Measurements from ENCODE around the gene BEAN1.

The BEAN1 gene

DNA sequence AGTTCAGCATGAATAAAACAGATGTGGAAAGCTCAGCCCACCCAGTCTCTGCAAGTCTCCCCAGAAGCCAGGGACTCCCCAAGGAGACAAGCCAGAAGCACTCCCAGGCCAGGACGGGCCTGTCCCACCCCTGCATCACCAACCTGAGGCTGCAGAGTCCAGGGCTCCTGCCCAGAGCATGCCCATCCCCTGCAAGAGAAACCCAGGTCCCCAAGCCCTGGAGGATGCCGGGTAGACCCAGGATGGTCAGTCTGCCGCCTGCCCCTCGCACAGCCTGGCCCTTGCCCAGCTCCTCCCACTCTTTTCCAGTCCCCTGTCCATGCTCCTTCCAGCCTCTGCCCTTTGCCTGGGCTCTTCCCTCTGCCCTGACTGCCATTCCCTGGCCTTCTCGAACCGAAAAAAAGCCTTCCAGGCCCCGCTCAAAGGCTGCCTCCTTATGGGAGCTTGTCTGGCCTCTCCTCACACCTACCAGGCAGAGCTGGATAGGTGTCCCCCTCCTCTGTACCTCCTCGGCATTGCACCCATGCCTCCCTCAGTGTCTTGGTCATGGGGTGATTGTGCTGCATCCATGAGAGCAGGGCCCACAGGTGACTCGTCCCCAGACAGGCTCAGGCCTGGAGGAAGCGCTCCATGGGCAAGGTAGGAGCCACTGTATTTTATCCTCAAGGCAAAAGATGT lies 44.8 kb downstream of the BEAN1 start:
- ChIA-PET CTCF (no interaction called here), POLR2A (no interaction called here)
- Histone ChIP-seq H3K4me1 (ENCODE audit: control insufficient read depth, insufficient read depth, low read length) (peaks cover 6% of the 10 kb centered on the region), H3K9me3 (ENCODE audit: control insufficient read depth, insufficient read depth, low read depth, low read length) (no peaks in the 10 kb centered on the region), H3K36me3 (ENCODE audit: control insufficient read depth in 2 of 2, insufficient read depth in 1 of 2, low read length in 2 of 2) (no peaks in the 10 kb centered on the region), H3K27ac (ENCODE audit: extremely low read depth, low read depth, low read length) (no peak overlapping the region), H3K4me3 (ENCODE audit: low read depth, low read length) (no peak overlapping the region)
- TF ChIP-seq KLF16 (tag by site-specific recombination; IDR thresholded peaks at IDR 0.05) (no peak), ZNF626 (tag by site-specific recombination; IDR thresholded peaks at IDR 0.05) (no peak), ZBTB20 (tag by site-specific recombination; IDR thresholded peaks at IDR 0.05) (no peak), ZNF157 (tag by site-specific recombination; IDR thresholded peaks at IDR 0.05) (no peak), ZFP37 (tag by site-specific recombination; IDR thresholded peaks at IDR 0.05) (no peak), ZNF324 (tag by site-specific recombination; IDR thresholded peaks at IDR 0.05) (no peak), ZNF792 (tag by site-specific recombination; IDR thresholded peaks at IDR 0.05) (no peak), SETDB1 (IDR thresholded peaks at IDR 0.05; ENCODE audit: insufficient read length, low read length) (no peak), ZNF621 (tag by site-specific recombination; IDR thresholded peaks at IDR 0.05) (no peak), ZNF155 (tag by site-specific recombination; IDR thresholded peaks at IDR 0.05) (no peak)
- TF ChIP-seq, protein P1, sequence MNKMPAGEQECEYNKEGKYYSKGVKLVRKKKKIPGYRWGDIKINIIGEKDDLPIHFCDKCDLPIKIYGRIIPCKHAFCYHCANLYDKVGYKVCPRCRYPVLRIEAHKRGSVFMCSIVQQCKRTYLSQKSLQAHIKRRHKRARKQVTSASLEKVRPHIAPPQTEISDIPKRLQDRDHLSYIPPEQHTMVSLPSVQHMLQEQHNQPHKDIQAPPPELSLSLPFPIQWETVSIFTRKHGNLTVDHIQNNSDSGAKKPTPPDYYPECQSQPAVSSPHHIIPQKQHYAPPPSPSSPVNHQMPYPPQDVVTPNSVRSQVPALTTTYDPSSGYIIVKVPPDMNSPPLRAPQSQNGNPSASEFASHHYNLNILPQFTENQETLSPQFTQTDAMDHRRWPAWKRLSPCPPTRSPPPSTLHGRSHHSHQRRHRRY (tag by site-specific recombination; IDR thresholded peaks at IDR 0.05) = no peak
- TF ChIP-seq, protein P2, sequence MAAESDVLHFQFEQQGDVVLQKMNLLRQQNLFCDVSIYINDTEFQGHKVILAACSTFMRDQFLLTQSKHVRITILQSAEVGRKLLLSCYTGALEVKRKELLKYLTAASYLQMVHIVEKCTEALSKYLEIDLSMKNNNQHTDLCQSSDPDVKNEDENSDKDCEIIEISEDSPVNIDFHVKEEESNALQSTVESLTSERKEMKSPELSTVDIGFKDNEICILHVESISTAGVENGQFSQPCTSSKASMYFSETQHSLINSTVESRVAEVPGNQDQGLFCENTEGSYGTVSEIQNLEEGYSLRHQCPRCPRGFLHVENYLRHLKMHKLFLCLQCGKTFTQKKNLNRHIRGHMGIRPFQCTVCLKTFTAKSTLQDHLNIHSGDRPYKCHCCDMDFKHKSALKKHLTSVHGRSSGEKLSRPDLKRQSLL (tag by site-specific recombination; IDR thresholded peaks at IDR 0.05) = no peak
- TF ChIP-seq, protein P3, sequence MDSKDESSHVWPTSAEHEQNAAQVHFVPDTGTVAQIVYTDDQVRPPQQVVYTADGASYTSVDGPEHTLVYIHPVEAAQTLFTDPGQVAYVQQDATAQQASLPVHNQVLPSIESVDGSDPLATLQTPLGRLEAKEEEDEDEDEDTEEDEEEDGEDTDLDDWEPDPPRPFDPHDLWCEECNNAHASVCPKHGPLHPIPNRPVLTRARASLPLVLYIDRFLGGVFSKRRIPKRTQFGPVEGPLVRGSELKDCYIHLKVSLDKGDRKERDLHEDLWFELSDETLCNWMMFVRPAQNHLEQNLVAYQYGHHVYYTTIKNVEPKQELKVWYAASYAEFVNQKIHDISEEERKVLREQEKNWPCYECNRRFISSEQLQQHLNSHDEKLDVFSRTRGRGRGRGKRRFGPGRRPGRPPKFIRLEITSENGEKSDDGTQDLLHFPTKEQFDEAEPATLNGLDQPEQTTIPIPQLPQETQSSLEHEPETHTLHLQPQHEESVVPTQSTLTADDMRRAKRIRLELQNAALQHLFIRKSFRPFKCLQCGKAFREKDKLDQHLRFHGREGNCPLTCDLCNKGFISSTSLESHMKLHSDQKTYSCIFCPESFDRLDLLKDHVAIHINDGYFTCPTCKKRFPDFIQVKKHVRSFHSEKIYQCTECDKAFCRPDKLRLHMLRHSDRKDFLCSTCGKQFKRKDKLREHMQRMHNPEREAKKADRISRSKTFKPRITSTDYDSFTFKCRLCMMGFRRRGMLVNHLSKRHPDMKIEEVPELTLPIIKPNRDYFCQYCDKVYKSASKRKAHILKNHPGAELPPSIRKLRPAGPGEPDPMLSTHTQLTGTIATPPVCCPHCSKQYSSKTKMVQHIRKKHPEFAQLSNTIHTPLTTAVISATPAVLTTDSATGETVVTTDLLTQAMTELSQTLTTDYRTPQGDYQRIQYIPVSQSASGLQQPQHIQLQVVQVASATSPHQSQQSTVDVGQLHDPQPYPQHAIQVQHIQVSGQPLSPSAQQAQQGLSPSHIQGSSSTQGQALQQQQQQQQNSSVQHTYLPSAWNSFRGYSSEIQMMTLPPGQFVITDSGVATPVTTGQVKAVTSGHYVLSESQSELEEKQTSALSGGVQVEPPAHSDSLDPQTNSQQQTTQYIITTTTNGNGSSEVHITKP (tag by site-specific recombination; IDR thresholded peaks at IDR 0.05) = no peak

DNA sequence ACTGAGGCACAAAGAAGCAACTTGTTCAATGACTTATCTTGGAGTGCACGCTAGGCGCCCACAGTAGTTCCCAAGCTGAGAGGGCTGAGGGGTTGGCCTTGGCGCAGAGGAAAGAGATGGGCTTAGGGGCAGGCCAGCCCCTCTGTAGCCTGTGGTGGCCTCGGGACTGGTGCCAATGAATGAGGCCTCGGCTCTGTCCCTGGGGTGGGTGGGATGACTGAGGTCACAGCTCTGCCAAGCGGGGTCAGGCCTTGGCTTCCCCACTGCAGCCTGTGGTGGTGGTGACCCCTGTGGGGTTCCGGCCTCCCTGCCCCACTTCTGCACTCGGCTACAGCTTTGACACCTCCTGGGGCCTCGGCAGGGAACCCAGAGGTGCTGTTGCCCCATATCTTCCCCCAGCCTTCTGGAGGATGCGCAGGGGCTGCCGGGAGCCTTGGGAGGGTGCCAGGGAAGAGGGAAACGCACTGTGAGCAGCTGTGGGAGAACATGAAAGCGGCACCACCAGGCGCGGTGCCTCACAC lies 46.0 kb downstream of the BEAN1 start:
- ChIA-PET POLR2A (no interaction called here), CTCF (interaction anchor here (0.7 to 5.0 kb wide), 2 partner anchors 18 to 67 kb away, joined by 3 to 31 read pairs; no protein-coding TSS in a partner anchor)
- Histone ChIP-seq H3K4me3 (ENCODE audit: low read depth, low read length) (no peak overlapping the region), H3K27ac (ENCODE audit: extremely low read depth, low read depth, low read length) (no peak overlapping the region), H3K36me3 (ENCODE audit: control insufficient read depth in 2 of 2, insufficient read depth in 1 of 2, low read length in 2 of 2) (no peaks in the 10 kb centered on the region), H3K4me1 (ENCODE audit: control insufficient read depth, insufficient read depth, low read length) (peaks cover 6% of the 10 kb centered on the region), H3K9me3 (ENCODE audit: control insufficient read depth, insufficient read depth, low read depth, low read length) (no peaks in the 10 kb centered on the region)
- peak; percentile 71 for TF ChIP-seq ZIC2 (tag by site-specific recombination; IDR thresholded peaks at IDR 0.05)
- TF ChIP-seq, protein P4, sequence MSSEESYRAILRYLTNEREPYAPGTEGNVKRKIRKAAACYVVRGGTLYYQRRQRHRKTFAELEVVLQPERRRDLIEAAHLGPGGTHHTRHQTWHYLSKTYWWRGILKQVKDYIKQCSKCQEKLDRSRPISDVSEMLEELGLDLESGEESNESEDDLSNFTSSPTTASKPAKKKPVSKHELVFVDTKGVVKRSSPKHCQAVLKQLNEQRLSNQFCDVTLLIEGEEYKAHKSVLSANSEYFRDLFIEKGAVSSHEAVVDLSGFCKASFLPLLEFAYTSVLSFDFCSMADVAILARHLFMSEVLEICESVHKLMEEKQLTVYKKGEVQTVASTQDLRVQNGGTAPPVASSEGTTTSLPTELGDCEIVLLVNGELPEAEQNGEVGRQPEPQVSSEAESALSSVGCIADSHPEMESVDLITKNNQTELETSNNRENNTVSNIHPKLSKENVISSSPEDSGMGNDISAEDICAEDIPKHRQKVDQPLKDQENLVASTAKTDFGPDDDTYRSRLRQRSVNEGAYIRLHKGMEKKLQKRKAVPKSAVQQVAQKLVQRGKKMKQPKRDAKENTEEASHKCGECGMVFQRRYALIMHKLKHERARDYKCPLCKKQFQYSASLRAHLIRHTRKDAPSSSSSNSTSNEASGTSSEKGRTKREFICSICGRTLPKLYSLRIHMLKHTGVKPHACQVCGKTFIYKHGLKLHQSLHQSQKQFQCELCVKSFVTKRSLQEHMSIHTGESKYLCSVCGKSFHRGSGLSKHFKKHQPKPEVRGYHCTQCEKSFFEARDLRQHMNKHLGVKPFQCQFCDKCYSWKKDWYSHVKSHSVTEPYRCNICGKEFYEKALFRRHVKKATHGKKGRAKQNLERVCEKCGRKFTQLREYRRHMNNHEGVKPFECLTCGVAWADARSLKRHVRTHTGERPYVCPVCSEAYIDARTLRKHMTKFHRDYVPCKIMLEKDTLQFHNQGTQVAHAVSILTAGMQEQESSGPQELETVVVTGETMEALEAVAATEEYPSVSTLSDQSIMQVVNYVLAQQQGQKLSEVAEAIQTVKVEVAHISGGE (tag by site-specific recombination; conservative IDR thresholded peaks at IDR 0.05; ENCODE audit: low read depth) = no peak
- TF ChIP-seq ZNF610 (tag by site-specific recombination; IDR thresholded peaks at IDR 0.05; ENCODE audit: borderline replicate concordance) = no peak
- TF ChIP-seq TCF7L2 (IDR thresholded peaks at IDR 0.05; ENCODE audit: borderline replicate concordance, low read depth, low read length) = no peak
- TF ChIP-seq ZNF184 (tag by site-specific recombination; IDR thresholded peaks at IDR 0.05) = no peak

Measured in HEK293 (cell line).